ENCODE data around the gene TLE1. TPM values are rescaled to one million over a fixed set of nuclear protein-coding genes. Genes with fewer than 3 reads are reported as not detected.
A peak's percentile ranks its signal among the peaks of the same experiment; 100 is the strongest.

The TLE1 gene
- total RNA-seq, 1 experiment from 2014 or later, result 17.3 TPM

GRCh38 chr9:81673310-81673709 lies 16.0 kb downstream of the TLE1 start:
- H3K4me3 ChIP-seq (replicated peaks in 1 of 2; ENCODE audit: low read depth in 1 of 2, low read length in 2 of 2), result no peak overlapping the region
- DNase-seq (ENCODE audit: low read depth, low spot score), result no peak
- peaks cover 12% of the 10 kb centered on the region for H3K79me2 ChIP-seq (ENCODE audit: insufficient read depth, low read length)
- ChIA-PET POLR2A (no interaction called here), CTCF (no interaction called here), RAD21 (ENCODE audit: low non-redundant PET in 1 of 2, low total read pairs in 2 of 2, uncharacterized antibody in 2 of 2, unreplicated experiment in 2 of 2) (no interaction called here)
- no peaks in the 10 kb centered on the region for H3K9me3 ChIP-seq (ENCODE audit: control insufficient read depth in 1 of 2, insufficient read depth in 1 of 2, low read depth in 1 of 2, low read length in 2 of 2)
- intact Hi-C loops (cut with micrococcal nuclease), result no loop called here
- no peak overlapping the region for H3K27ac ChIP-seq (ENCODE audit: low read depth, low read length)
- TF ChIP-seq FOSL1 (IDR thresholded peaks at IDR 0.05; ENCODE audit: low read depth), result no peak
- TF ChIP-seq, protein P1, sequence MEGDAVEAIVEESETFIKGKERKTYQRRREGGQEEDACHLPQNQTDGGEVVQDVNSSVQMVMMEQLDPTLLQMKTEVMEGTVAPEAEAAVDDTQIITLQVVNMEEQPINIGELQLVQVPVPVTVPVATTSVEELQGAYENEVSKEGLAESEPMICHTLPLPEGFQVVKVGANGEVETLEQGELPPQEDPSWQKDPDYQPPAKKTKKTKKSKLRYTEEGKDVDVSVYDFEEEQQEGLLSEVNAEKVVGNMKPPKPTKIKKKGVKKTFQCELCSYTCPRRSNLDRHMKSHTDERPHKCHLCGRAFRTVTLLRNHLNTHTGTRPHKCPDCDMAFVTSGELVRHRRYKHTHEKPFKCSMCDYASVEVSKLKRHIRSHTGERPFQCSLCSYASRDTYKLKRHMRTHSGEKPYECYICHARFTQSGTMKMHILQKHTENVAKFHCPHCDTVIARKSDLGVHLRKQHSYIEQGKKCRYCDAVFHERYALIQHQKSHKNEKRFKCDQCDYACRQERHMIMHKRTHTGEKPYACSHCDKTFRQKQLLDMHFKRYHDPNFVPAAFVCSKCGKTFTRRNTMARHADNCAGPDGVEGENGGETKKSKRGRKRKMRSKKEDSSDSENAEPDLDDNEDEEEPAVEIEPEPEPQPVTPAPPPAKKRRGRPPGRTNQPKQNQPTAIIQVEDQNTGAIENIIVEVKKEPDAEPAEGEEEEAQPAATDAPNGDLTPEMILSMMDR (IDR thresholded peaks at IDR 0.05 in 2 of 3, conservative IDR thresholded peaks at IDR 0.05 in 1 of 3; ENCODE audit: borderline replicate concordance in 1 of 3, insufficient read depth in 1 of 3, low read depth in 2 of 3, low read length in 2 of 3), result 0 out of 6 replicates have a peak, but pooled peaks of 1 of the 3 experiments have one; percentile 18
- TF ChIP-seq, protein P2, sequence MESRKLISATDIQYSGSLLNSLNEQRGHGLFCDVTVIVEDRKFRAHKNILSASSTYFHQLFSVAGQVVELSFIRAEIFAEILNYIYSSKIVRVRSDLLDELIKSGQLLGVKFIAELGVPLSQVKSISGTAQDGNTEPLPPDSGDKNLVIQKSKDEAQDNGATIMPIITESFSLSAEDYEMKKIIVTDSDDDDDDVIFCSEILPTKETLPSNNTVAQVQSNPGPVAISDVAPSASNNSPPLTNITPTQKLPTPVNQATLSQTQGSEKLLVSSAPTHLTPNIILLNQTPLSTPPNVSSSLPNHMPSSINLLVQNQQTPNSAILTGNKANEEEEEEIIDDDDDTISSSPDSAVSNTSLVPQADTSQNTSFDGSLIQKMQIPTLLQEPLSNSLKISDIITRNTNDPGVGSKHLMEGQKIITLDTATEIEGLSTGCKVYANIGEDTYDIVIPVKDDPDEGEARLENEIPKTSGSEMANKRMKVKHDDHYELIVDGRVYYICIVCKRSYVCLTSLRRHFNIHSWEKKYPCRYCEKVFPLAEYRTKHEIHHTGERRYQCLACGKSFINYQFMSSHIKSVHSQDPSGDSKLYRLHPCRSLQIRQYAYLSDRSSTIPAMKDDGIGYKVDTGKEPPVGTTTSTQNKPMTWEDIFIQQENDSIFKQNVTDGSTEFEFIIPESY (IDR thresholded peaks at IDR 0.05; ENCODE audit: extremely low read depth, insufficient replicate concordance, low read length), result no peak
- no peak for TF ChIP-seq YY1 (IDR thresholded peaks at IDR 0.05; ENCODE audit: extremely low read depth, insufficient replicate concordance, low read depth, low read length)
- no TSS peak for BruUV-seq (replicated peaks)
- H3K9ac ChIP-seq (ENCODE audit: low read length), result no peak overlapping the region
- no peaks in the 10 kb centered on the region for H3K4me1 ChIP-seq (ENCODE audit: control insufficient read depth in 1 of 2, insufficient read depth in 2 of 2, low read length in 2 of 2)
- no peak overlapping the region for H2AFZ ChIP-seq (ENCODE audit: low read depth, low read length, poor library complexity, severe bottlenecking)
- H3K27me3 ChIP-seq (ENCODE audit: insufficient read depth, low read length), result no peaks in the 10 kb centered on the region
- H4K20me1 ChIP-seq (ENCODE audit: insufficient read depth), result no peaks in the 10 kb centered on the region
- no peak for ATAC-seq
- H3K9me2 ChIP-seq (ENCODE audit: insufficient read depth), result no peaks in the 10 kb centered on the region
- H3K4me2 ChIP-seq (ENCODE audit: low read length), result no peak overlapping the region
- no peaks in the 10 kb centered on the region; a peak in 1 of 4 replicates for H3K36me3 ChIP-seq (ENCODE audit: control insufficient read depth in 1 of 2, insufficient read depth in 2 of 2, low read length in 2 of 2)

DNA sequence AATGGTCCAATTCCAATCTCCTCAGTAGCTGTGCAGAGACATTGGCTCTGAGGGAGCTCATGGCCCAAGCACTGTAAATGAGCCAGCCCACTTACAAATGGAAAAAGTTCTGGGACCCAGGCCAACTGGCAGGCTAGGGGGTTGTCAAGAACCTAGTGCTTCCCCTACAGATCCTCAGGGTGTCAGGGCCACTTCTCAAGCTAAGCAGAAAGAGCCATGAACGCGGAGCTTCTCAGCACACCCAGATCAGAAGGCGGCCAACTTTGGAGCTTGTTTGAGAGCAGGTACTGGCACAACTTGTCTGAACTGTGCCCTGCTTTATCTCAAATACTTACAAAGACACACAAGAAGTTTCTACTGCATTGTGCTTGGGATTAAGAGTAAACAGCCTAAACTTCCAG lies 17.5 kb downstream of the TLE1 start:
- Histone ChIP-seq H3K9me2 (ENCODE audit: insufficient read depth) (no peaks in the 10 kb centered on the region), H3K9me3 (ENCODE audit: control insufficient read depth in 1 of 2, insufficient read depth in 1 of 2, low read depth in 1 of 2, low read length in 2 of 2) (no peaks in the 10 kb centered on the region), H3K36me3 (ENCODE audit: control insufficient read depth in 1 of 2, insufficient read depth in 2 of 2, low read length in 2 of 2) (no peaks in the 10 kb centered on the region), H3K9ac (ENCODE audit: low read length) (no peak overlapping the region), H3K4me3 (replicated peaks in 1 of 2; ENCODE audit: low read depth in 1 of 2, low read length in 2 of 2) (no peak overlapping the region), H4K20me1 (ENCODE audit: insufficient read depth) (no peaks in the 10 kb centered on the region), H3K79me2 (ENCODE audit: insufficient read depth, low read length) (peaks cover 13% of the 10 kb centered on the region), H2AFZ (ENCODE audit: low read depth, low read length, poor library complexity, severe bottlenecking) (no peak overlapping the region), H3K4me2 (ENCODE audit: low read length) (no peak overlapping the region), H3K4me1 (ENCODE audit: control insufficient read depth in 1 of 2, insufficient read depth in 2 of 2, low read length in 2 of 2) (no peaks in the 10 kb centered on the region), H3K27ac (ENCODE audit: low read depth, low read length) (no peak overlapping the region), H3K27me3 (ENCODE audit: insufficient read depth, low read length) (no peaks in the 10 kb centered on the region)
- ATAC-seq (no peak), DNase-seq (ENCODE audit: low read depth, low spot score) (no peak)
- RAD21 ChIA-PET (ENCODE audit: low non-redundant PET in 1 of 2, low total read pairs in 2 of 2, uncharacterized antibody in 2 of 2, unreplicated experiment in 2 of 2), result no interaction called here
- POLR2A ChIA-PET, result no interaction called here
- BruUV-seq (replicated peaks), result no TSS peak
- intact Hi-C loops (cut with micrococcal nuclease), result no loop called here
- CTCF ChIA-PET, result no interaction called here
- TF ChIP-seq TCF7L2 (IDR thresholded peaks at IDR 0.05; ENCODE audit: borderline replicate concordance, extremely low read depth, insufficient read depth, insufficient read length), result no peak
- TF ChIP-seq SP1 (IDR thresholded peaks at IDR 0.05; ENCODE audit: low read depth), result no peak
- TF ChIP-seq JUND (IDR thresholded peaks at IDR 0.05), result no peak
- TF ChIP-seq, protein P1 (IDR thresholded peaks at IDR 0.05 in 2 of 3, conservative IDR thresholded peaks at IDR 0.05 in 1 of 3; ENCODE audit: borderline replicate concordance in 1 of 3, insufficient read depth in 1 of 3, low read depth in 2 of 3, low read length in 2 of 3), result no peak
- TF ChIP-seq, protein P3, sequence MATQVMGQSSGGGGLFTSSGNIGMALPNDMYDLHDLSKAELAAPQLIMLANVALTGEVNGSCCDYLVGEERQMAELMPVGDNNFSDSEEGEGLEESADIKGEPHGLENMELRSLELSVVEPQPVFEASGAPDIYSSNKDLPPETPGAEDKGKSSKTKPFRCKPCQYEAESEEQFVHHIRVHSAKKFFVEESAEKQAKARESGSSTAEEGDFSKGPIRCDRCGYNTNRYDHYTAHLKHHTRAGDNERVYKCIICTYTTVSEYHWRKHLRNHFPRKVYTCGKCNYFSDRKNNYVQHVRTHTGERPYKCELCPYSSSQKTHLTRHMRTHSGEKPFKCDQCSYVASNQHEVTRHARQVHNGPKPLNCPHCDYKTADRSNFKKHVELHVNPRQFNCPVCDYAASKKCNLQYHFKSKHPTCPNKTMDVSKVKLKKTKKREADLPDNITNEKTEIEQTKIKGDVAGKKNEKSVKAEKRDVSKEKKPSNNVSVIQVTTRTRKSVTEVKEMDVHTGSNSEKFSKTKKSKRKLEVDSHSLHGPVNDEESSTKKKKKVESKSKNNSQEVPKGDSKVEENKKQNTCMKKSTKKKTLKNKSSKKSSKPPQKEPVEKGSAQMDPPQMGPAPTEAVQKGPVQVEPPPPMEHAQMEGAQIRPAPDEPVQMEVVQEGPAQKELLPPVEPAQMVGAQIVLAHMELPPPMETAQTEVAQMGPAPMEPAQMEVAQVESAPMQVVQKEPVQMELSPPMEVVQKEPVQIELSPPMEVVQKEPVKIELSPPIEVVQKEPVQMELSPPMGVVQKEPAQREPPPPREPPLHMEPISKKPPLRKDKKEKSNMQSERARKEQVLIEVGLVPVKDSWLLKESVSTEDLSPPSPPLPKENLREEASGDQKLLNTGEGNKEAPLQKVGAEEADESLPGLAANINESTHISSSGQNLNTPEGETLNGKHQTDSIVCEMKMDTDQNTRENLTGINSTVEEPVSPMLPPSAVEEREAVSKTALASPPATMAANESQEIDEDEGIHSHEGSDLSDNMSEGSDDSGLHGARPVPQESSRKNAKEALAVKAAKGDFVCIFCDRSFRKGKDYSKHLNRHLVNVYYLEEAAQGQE (IDR thresholded peaks at IDR 0.05; ENCODE audit: low read depth), result no peak

Data from HCT116 (cell line).